ENCODE data around the gene LOXL1.

LOXL1 gene

GRCh38 chr15:73941871-73942635 is 15.8 kb downstream of the LOXL1 start:
- no peak for TF ChIP-seq ZBTB7A (IDR thresholded peaks at IDR 0.05; ENCODE audit: low read depth)
- no peak for TF ChIP-seq CREB1 (IDR thresholded peaks at IDR 0.05; ENCODE audit: low read depth)
- no peak for TF ChIP-seq MAX (IDR thresholded peaks at IDR 0.05)
- no peak for TF ChIP-seq FOXM1 (IDR thresholded peaks at IDR 0.05; ENCODE audit: borderline replicate concordance, low read depth)

- TF ChIP-seq MAX (IDR thresholded peaks at IDR 0.05) (no peak), YY1 (IDR thresholded peaks at IDR 0.05; ENCODE audit: low read depth) (no peak), RAD21 (IDR thresholded peaks at IDR 0.05; ENCODE audit: low read depth) (no peak), EP300 (IDR thresholded peaks at IDR 0.05; ENCODE audit: borderline replicate concordance) (no peak), NFIC (IDR thresholded peaks at IDR 0.05) (no peak), CEBPB (IDR thresholded peaks at IDR 0.05) (no peak), USF1 (IDR thresholded peaks at IDR 0.05) (no peak), ZBTB7A (IDR thresholded peaks at IDR 0.05; ENCODE audit: low read depth) (no peak), REST (IDR thresholded peaks at IDR 0.05; ENCODE audit: low read depth) (no peak), TCF12 (IDR thresholded peaks at IDR 0.05; ENCODE audit: low read depth) (no peak), CREB1 (IDR thresholded peaks at IDR 0.05; ENCODE audit: low read depth) (no peak), TEAD4 (IDR thresholded peaks at IDR 0.05) (no peak), TAF1 (IDR thresholded peaks at IDR 0.05; ENCODE audit: low read depth) (no peak), FOXM1 (IDR thresholded peaks at IDR 0.05; ENCODE audit: borderline replicate concordance, low read depth) (no peak)
These were observed 16.5 kb downstream of the LOXL1 start for GRCh38 chr15:73942751-73943270.

- TF ChIP-seq CEBPB (IDR thresholded peaks at IDR 0.05), result no peak
- TF ChIP-seq EP300 (IDR thresholded peaks at IDR 0.05; ENCODE audit: borderline replicate concordance), result no peak
- no peak for TF ChIP-seq USF1 (IDR thresholded peaks at IDR 0.05)
- TF ChIP-seq CREB1 (IDR thresholded peaks at IDR 0.05; ENCODE audit: low read depth), result no peak
- TF ChIP-seq EGR1 (IDR thresholded peaks at IDR 0.05), result no peak
- no peak for TF ChIP-seq TAF1 (IDR thresholded peaks at IDR 0.05; ENCODE audit: low read depth)
- TF ChIP-seq MAX (IDR thresholded peaks at IDR 0.05), result no peak
- no peak for TF ChIP-seq TEAD4 (IDR thresholded peaks at IDR 0.05)
- TF ChIP-seq ZBTB7A (IDR thresholded peaks at IDR 0.05; ENCODE audit: low read depth), result no peak
- TF ChIP-seq NFIC (IDR thresholded peaks at IDR 0.05), result no peak
These were observed 18.2 kb downstream of the LOXL1 start for GRCh38 chr15:73944161-73945129.

GRCh38 chr15:73945130-73945508 is 18.9 kb downstream of the LOXL1 start:
- no peak for TF ChIP-seq CREB1 (IDR thresholded peaks at IDR 0.05; ENCODE audit: low read depth)
- TF ChIP-seq NFIC (IDR thresholded peaks at IDR 0.05), result no peak
- no peak for TF ChIP-seq YY1 (IDR thresholded peaks at IDR 0.05; ENCODE audit: low read depth)
- TF ChIP-seq TAF1 (IDR thresholded peaks at IDR 0.05; ENCODE audit: low read depth), result no peak
- no peak for TF ChIP-seq REST (IDR thresholded peaks at IDR 0.05; ENCODE audit: low read depth)
- TF ChIP-seq MAX (IDR thresholded peaks at IDR 0.05), result no peak
- no peak for TF ChIP-seq EP300 (IDR thresholded peaks at IDR 0.05; ENCODE audit: borderline replicate concordance)
- no peak for TF ChIP-seq CEBPB (IDR thresholded peaks at IDR 0.05)
